B cell (primary cell): ENCODE data around the gene WWC1. TPM values are rescaled to one million over a fixed set of nuclear protein-coding genes. Genes with fewer than 3 reads are reported as not detected.

ENCODE experiments used
- ATAC-seq: fragments of 200-7000 bp; cut with Tn5 transposase; one replicate; pipeline ENCODE4 v1.10.0; 2021; ENCODE audit warnings: low read depth, mild to moderate bottlenecking, moderate number of reproducible peaks, moderate library complexity
- CTCF ChIA-PET: fragments of 350-600 bp; sonication (Branson Sonifier 250); formaldehyde crosslinking; loops from one replicate; lab custom pipeline; 2021; ENCODE audit warnings: antibody characterized with exemption, inconsistent platforms; lab: Charles Lee
- POLR2A ChIA-PET: fragments of 350-600 bp; sonication (Branson Sonifier 250); formaldehyde crosslinking; loops from one replicate; lab custom pipeline; 2021; ENCODE audit warnings: antibody characterized with exemption; lab: Charles Lee
- DNase-seq: peaks from one replicate; pipeline ENCODE4 v3.0.0; 2013
- H2AFZ ChIP-seq: 2 replicates; pipeline ENCODE4 v1.6.1; 2012; ENCODE audit warnings: mild to moderate bottlenecking, low read depth, low read length; ENCODE audit not compliant: insufficient read depth, poor library complexity, severe bottlenecking
- H3K27ac ChIP-seq, 2 donors: 1 replicate in 1 of 2; 2 replicates in 1 of 2; pipeline ENCODE4 v1.5.1; 2012 to 2013; ENCODE audit warnings: low read length in 2 of 2, mild to moderate bottlenecking in 2 of 2, moderate library complexity in 1 of 2
- H3K27me3 ChIP-seq, 4 experiments: fragments of 200-600 bp in 1 of 4; sonication (generic) in 1 of 4; replicated peaks in 1 of 4; 1 replicate in 2 of 4; 2 replicates in 2 of 4; pipeline versions ENCODE4 v1.6.1 to v1.7.0; 2013 to 2016; ENCODE audit warnings: low read length in 3 of 4, mild to moderate bottlenecking in 2 of 4, mixed read lengths in 1 of 4, moderate library complexity in 1 of 4; ENCODE audit not compliant: insufficient read depth in 4 of 4, control insufficient read depth in 3 of 4; ENCODE audit errors: control extremely low read depth in 1 of 4
- H3K36me3 ChIP-seq, 2 experiments: replicated peaks in 1 of 2; 1 replicate in 1 of 2; 2 replicates in 1 of 2; pipeline versions ENCODE4 v1.6.1 to v1.7.1; 2013; ENCODE audit warnings: low read length in 1 of 2; ENCODE audit not compliant: insufficient read depth in 2 of 2, control insufficient read depth in 1 of 2; ENCODE audit errors: control extremely low read depth in 1 of 2, extremely low read depth in 1 of 2
- H3K4me1 ChIP-seq, 2 donors: fragments of 200-600 bp in 1 of 2; sonication (generic) in 1 of 2; 1 replicate in 1 of 2; 2 replicates in 1 of 2; pipeline versions ENCODE4 v1.5.1 to v1.6.1; 2013 to 2017; ENCODE audit warnings: low read length in 2 of 2; ENCODE audit not compliant: control insufficient read depth in 2 of 2, insufficient read depth in 2 of 2
- H3K4me2 ChIP-seq: replicated peaks from 2 replicates; pipeline ENCODE3; 2012; ENCODE audit warnings: mild to moderate bottlenecking, low read depth, low read length; ENCODE audit not compliant: poor library complexity, severe bottlenecking
- H3K4me3 ChIP-seq, 5 experiments: fragments of 200-600 bp in 1 of 5; sonication (generic) in 1 of 5; 1 replicate in 3 of 5; 2 replicates in 2 of 5; pipeline versions ENCODE4 v1.5.1 to v1.7.0; 2011 to 2016; ENCODE audit warnings: low read length in 4 of 5, mild to moderate bottlenecking in 4 of 5, low read depth in 2 of 5, control low read depth in 1 of 5, moderate library complexity in 1 of 5; ENCODE audit not compliant: insufficient read depth in 1 of 5; ENCODE audit errors: control extremely low read depth in 1 of 5, extremely low read depth in 1 of 5
- H3K79me2 ChIP-seq: fragments of 200-600 bp; sonication (generic); one replicate; pipeline ENCODE4 v1.6.0; 2016; ENCODE audit warnings: low read length; ENCODE audit not compliant: control insufficient read depth, insufficient read depth
- H3K9ac ChIP-seq: fragments of 200-600 bp; sonication (generic); 2 replicates; pipeline ENCODE4 v1.6.1; 2017; ENCODE audit warnings: mild to moderate bottlenecking, low read length, moderate library complexity
- H3K9me3 ChIP-seq, 3 donors: one replicate each; pipeline versions ENCODE4 v1.6.1 to v1.7.1; 2013; ENCODE audit warnings: low read length in 2 of 3; ENCODE audit not compliant: control insufficient read depth in 2 of 3, insufficient read depth in 1 of 3; ENCODE audit errors: control extremely low read depth in 1 of 3
- H4K20me1 ChIP-seq: 2 replicates; pipeline ENCODE4 v1.6.0; 2012; ENCODE audit warnings: mild to moderate bottlenecking, low read length; ENCODE audit not compliant: insufficient read depth, control insufficient read depth, poor library complexity, severe bottlenecking
- H3K27ac Mint-ChIP-seq: one replicate; pipeline ENCODE4 v1.8.0; 2021; ENCODE audit warnings: mixed read lengths
- H3K27me3 Mint-ChIP-seq: one replicate; pipeline ENCODE4 v1.8.0; 2021; ENCODE audit warnings: mixed read lengths
- H3K4me1 Mint-ChIP-seq: one replicate; pipeline ENCODE4 v1.8.0; 2021; ENCODE audit warnings: mixed read lengths
- H3K4me3 Mint-ChIP-seq: one replicate; pipeline ENCODE4 v1.8.0; 2021; ENCODE audit warnings: mixed read lengths
- H3K9me3 Mint-ChIP-seq: one replicate; pipeline ENCODE4 v1.8.0; 2022; ENCODE audit warnings: mixed read lengths; ENCODE audit not compliant: insufficient read depth
- EZH2 ChIP-seq: IDR thresholded peaks from 2 replicates; pipeline ENCODE4 v1.6.1; 2012; ENCODE audit warnings: borderline replicate concordance, low read depth, mild to moderate bottlenecking, moderate library complexity, low read length; ENCODE audit not compliant: insufficient read depth, poor library complexity, severe bottlenecking
- WGBS: methylation state at CpG from one replicate; pipeline ENCODE4 v1.1.5; 2013; ENCODE audit warnings: missing lambda C conversion rate; ENCODE audit not compliant: insufficient coverage; 5-methylcytosine and 5-hydroxymethylcytosine counted together
- intact Hi-C: fragments of 100-400 bp; cut with micrococcal nuclease; formaldehyde crosslinking; loops from one replicate; pipeline ENCODE4 v1.10.0; 2022
- polyA plus RNA-seq: library from polyadenylated mRNA; depleted of rRNA; stranded (reverse); fragments of >200 nt; gene quantifications from 2 replicates; pipeline ENCODE4 v1.2.3, GENCODE V29; 2012
- total RNA-seq, 2 donors: library from RNA; stranded (reverse); fragments of 120-200 nt in 1 of 2; gene quantifications; 1 replicate in 1 of 2; 2 replicates in 1 of 2; pipeline versions ENCODE4 v1.2.3 to v1.2.4, GENCODE V29; 2013 to 2022
- TF ChIP-seq, protein P1 (sequence below): fragments of 200-600 bp; IDR thresholded peaks from one replicate; pipeline ENCODE4 v1.8.0; 2022; ENCODE audit warnings: antibody characterized with exemption, mild to moderate bottlenecking

Gene WWC1
- total and polyA plus RNA-seq, 2 donors (not counting 1 experiment from before 2014, with no cell fraction given) = 1.5 to 2.0 TPM

GRCh38 chr5:168424594-168425323, 133.3 kb downstream of the WWC1 start:
- Histone ChIP-seq H2AFZ (no peak overlapping the region), H3K4me1 (no peaks in the 10 kb centered on the region), H3K9me3 (peaks cover 0 to 4% (median 0%) of the 10 kb centered on the region in 3 donors), H4K20me1 (no peaks in the 10 kb centered on the region), H3K4me2 (no peak overlapping the region), H3K4me3 (no peak overlapping the region), H3K9ac (no peak overlapping the region), H3K27me3 (no peaks in the 10 kb centered on the region), H3K27ac (no peak overlapping the region), H3K36me3 (no peaks in the 10 kb centered on the region), H3K79me2 (no peaks in the 10 kb centered on the region)
- POLR2A ChIA-PET = no interaction called here
- no peak for DNase-seq
- no peaks in the 10 kb centered on the region for H3K27me3 Mint-ChIP-seq
- CTCF ChIA-PET = no interaction called here
- ATAC-seq = no peak
- no peaks in the 10 kb centered on the region for H3K4me1 Mint-ChIP-seq
- WGBS = 94% methylated on average over 2 of the region's 3 CpGs
- TF ChIP-seq EZH2 = no peak
- TF ChIP-seq, protein P1, sequence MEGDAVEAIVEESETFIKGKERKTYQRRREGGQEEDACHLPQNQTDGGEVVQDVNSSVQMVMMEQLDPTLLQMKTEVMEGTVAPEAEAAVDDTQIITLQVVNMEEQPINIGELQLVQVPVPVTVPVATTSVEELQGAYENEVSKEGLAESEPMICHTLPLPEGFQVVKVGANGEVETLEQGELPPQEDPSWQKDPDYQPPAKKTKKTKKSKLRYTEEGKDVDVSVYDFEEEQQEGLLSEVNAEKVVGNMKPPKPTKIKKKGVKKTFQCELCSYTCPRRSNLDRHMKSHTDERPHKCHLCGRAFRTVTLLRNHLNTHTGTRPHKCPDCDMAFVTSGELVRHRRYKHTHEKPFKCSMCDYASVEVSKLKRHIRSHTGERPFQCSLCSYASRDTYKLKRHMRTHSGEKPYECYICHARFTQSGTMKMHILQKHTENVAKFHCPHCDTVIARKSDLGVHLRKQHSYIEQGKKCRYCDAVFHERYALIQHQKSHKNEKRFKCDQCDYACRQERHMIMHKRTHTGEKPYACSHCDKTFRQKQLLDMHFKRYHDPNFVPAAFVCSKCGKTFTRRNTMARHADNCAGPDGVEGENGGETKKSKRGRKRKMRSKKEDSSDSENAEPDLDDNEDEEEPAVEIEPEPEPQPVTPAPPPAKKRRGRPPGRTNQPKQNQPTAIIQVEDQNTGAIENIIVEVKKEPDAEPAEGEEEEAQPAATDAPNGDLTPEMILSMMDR = no peak
- H3K9me3 Mint-ChIP-seq = no peaks in the 10 kb centered on the region
- intact Hi-C loops = no loop called here
- H3K4me3 Mint-ChIP-seq = no peak overlapping the region
- no peak overlapping the region for H3K27ac Mint-ChIP-seq

DNA sequence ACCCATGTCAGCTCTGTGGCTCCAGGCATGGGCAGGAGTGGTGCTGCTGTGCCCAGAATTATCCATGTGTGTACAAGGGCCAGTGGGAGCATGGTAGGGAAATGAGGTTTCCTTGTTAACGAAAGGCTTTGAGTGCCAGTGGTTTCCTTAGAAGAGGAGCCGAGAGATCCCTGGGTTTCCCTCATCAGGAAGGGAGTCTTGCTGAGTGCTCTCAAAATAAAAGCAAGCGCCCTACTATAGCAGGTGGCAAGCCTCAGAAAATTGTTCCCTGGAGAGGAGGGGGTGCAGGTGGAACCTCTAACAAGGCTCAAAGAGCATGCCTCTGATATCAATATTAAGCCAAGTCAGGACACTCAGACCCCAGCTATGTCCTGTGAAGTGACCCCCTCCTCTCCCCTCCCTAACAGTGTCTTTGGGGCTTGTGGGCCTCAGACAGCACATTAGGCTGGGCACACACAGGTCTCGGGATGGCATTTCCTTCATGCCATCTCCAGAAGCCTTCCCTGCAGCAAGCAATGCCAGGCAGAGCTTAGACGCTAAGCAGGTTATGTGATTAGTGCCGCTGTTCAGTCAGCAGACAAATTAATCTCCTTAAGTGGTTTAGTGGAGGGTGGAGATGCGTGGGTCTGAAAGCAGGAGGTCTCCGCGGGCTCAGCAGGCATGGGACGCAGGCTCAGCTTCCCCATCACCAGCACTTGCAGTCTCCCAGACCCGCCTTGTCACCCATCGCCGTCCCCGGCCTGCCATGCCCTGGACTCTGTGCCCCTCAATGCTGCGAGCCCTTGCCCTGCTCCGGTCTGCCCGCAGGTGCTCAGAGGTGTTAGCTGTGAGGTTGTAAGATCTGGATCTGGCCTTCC, 134.8 kb downstream of the WWC1 start:
- WGBS = 94% methylated on average over 11 of the region's 17 CpGs
- Histone ChIP-seq H3K27me3 (no peaks in the 10 kb centered on the region), H3K79me2 (no peaks in the 10 kb centered on the region), H3K27ac (no peak overlapping the region), H3K4me1 (no peaks in the 10 kb centered on the region), H3K4me2 (no peak overlapping the region), H2AFZ (no peak overlapping the region), H3K36me3 (no peaks in the 10 kb centered on the region), H3K9me3 (peaks cover 0 to 4% (median 0%) of the 10 kb centered on the region in 3 donors), H3K9ac (no peak overlapping the region), H3K4me3 (no peak overlapping the region), H4K20me1 (no peaks in the 10 kb centered on the region)
- Mint-ChIP-seq H3K27ac (no peak overlapping the region), H3K4me3 (no peak overlapping the region), H3K27me3 (no peaks in the 10 kb centered on the region), H3K4me1 (no peaks in the 10 kb centered on the region), H3K9me3 (no peaks in the 10 kb centered on the region)
- CTCF ChIA-PET = no interaction called here
- no peak for TF ChIP-seq EZH2
- TF ChIP-seq, protein P1 = no peak
- POLR2A ChIA-PET = no interaction called here
- DNase-seq (no peak), ATAC-seq (no peak)
- intact Hi-C loops = no loop called here
